ENCODE data around the gene APOA1.
"Not testable (repeated sequence)": the region's sequence is repeated elsewhere in the genome, so short reads cannot be mapped to it uniquely, and the experiment has no call there.

APOA1 gene

DNA sequence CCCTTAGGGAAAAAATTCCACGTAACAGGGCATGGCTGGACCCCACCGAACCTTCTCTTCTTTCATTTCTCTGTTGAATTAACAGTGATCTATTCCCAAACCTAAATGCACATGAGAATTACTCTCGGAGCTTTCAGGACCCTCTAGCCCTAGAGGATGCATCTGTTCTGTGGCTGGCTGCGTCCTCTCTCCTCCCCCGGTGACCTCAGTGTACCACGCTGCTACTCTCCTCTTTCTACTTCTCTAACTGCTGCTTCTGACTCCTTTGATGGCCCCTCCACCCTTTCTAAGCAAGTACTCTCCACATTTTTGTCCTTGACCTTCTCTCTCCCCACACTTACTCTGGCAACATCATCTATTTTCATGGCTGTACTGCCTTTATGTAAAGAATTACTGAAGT is 12.1 kb upstream of the APOA1 start:
- Mint-ChIP-seq H3K27ac (no peak overlapping the region), H3K36me3 (ENCODE audit: low read depth) (peaks cover 22% of the 10 kb centered on the region), H3K4me3 (no peak overlapping the region), H3K4me1 (peaks cover 47% of the 10 kb centered on the region), H3K27me3 (no peaks in the 10 kb centered on the region), H3K9me3 (no peaks in the 10 kb centered on the region)
- no peak for DNase-seq
- ATAC-seq: no peak

DNA sequence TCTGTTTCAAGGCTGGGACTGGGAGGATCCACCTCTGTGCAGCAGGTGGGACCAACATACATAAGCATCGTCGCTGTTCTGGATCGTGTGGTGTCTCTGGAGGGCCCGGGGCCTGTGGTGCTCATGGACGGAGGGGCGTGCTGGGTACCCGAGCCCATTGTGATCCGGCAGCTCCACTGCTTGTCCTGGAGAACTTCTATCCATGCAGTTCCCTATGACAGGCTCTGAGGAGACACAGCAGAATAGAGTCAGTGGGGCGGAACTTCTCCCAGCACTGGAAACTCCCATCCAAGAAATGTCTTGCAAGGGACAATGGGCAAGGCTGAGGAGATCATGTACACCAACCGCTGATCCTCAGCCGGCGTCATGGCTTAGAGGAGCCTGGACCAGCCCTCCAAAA is 11.6 kb upstream of the APOA1 start:
- peaks cover 42% of the 10 kb centered on the region for H3K4me1 Mint-ChIP-seq
- no peaks in the 10 kb centered on the region for H3K9me3 Mint-ChIP-seq
- peaks cover 22% of the 10 kb centered on the region for H3K36me3 Mint-ChIP-seq (ENCODE audit: low read depth)
- H3K27me3 Mint-ChIP-seq: no peaks in the 10 kb centered on the region
- ATAC-seq: no peak
- no peak for DNase-seq
- no peak overlapping the region for H3K4me3 Mint-ChIP-seq
- no peak overlapping the region for H3K27ac Mint-ChIP-seq

DNA sequence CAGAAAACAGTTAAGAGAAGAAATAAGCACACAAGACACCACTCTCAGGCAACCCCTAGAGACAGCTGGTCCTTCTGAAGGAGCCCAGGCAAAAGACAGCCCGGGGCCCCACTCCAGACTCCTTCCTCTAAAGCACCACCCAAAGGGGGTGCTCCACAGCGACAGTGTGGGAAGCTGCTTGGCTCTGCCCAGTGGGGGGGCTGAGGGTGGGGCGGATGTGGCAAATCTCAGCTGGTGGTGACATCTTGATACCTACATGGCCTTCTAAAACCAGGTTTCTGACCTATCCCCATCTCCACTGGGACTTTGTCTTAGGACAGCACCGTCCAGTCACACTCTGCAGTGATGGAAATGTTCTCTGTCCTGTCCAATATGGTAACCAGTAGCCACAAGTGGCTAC is 10.2 kb upstream of the APOA1 start:
- no peak overlapping the region for H3K27ac Mint-ChIP-seq
- no peak overlapping the region for H3K4me3 Mint-ChIP-seq
- H3K27me3 Mint-ChIP-seq: no peaks in the 10 kb centered on the region
- peaks cover 24% of the 10 kb centered on the region for H3K36me3 Mint-ChIP-seq (ENCODE audit: low read depth)
- peaks cover 28% of the 10 kb centered on the region for H3K4me1 Mint-ChIP-seq
- no peak for DNase-seq
- no peak for ATAC-seq
- no peaks in the 10 kb centered on the region for H3K9me3 Mint-ChIP-seq

DNA sequence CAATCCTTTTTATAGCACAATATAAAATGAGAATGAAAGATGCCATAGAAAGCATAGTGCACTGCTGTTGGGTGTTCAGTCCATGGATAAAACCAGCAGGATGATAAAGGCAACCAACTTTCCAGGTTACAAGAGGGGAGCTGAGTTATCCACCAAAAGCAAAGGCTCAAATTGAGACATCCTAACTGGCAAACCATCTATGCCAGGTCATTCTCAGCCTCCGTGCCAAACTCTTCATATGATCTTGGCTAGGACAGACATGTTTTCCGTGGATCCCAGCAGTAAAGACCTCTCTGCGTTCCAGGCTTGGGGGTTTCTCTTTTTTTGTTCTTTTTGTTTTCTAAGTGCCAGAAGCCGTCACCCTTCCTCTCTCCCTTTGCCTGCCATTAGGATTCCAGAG is 7.3 kb upstream of the APOA1 start:
- peaks cover 22% of the 10 kb centered on the region for H3K36me3 Mint-ChIP-seq (ENCODE audit: low read depth)
- no peaks in the 10 kb centered on the region for H3K27me3 Mint-ChIP-seq
- H3K27ac Mint-ChIP-seq: no peak overlapping the region

DNA sequence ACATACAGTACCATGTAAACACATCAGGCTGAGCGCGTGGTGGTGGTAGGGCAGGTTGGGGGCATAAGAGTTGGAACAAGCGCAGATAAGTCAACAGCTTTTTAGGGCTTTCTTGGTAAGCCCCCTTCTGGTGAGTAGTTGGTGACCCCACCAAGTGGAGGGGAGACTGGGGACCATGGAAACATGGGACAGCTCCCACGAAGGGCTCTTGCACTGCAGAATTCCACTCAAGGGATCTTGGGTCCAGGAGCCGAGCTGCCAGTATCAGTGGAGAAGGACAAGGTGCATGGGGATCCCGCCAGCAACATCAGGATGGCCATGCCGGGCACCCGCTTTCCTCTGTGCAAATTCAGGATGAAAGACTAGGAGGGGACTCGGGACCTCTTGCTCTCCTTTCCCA is 6.2 kb upstream of the APOA1 start:
- Mint-ChIP-seq H3K36me3 (ENCODE audit: low read depth) (peaks cover 16% of the 10 kb centered on the region), H3K9me3 (no peaks in the 10 kb centered on the region), H3K27me3 (no peaks in the 10 kb centered on the region), H3K4me1 (no peaks in the 10 kb centered on the region), H3K27ac (no peak overlapping the region), H3K4me3 (no peak overlapping the region)
- no peak for ATAC-seq
- no peak for DNase-seq

More for the DNA sequence above, 7.3 kb upstream of the APOA1 start:
- Mint-ChIP-seq H3K4me1 (peaks cover 3% of the 10 kb centered on the region), H3K4me3 (no peak overlapping the region), H3K9me3 (no peaks in the 10 kb centered on the region)
- no peak for ATAC-seq
- DNase-seq: no peak

DNA sequence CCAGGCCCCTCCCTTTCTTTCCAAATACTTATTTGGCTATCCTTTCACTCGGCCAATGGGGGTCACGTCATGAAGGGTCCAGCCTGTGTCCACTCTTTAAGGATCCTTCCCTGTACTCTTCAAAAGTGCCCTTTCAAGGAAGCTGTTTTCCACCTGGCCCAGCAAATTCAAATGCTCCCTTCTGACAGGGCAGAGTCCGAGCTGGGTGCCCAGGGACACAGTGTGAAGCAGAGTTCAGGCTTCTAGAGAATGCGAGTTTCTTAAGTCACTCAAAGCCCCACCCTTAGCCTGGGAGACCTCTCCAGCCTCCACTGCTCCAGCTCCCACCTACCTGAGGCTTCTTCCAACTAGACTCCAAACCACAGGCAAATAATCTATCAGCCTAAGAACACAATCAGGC is 5.5 kb upstream of the APOA1 start:
- ATAC-seq (no peak), DNase-seq (no peak)
- H3K27ac Mint-ChIP-seq: no peak overlapping the region
- H3K9me3 Mint-ChIP-seq: no peaks in the 10 kb centered on the region
- H3K4me3 Mint-ChIP-seq: no peak overlapping the region
- no peaks in the 10 kb centered on the region for H3K27me3 Mint-ChIP-seq
- H3K36me3 Mint-ChIP-seq (ENCODE audit: low read depth): peaks cover 16% of the 10 kb centered on the region
- H3K4me1 Mint-ChIP-seq: no peaks in the 10 kb centered on the region

DNA sequence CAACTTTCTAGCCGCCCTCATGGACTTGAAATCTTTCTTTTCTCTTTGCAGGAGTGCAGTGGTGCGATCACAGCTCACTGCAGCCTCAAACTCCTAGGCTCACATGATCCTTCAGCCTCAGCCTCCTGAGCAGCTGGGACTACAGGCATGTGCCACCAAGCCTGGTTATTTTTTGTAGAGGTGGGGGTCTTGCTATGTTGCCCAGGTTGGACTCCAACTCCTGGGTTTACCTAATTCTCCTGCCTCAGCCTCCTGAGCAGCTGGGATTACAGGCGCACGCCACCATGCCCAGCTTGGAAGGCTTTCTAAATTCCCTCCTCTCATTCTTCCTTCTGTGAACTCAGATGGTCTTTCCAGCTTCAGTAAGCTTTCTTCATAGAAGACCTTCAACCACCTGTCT is 4.7 kb upstream of the APOA1 start:
- Mint-ChIP-seq H3K27ac (no peak overlapping the region), H3K4me1 (no peaks in the 10 kb centered on the region), H3K27me3 (no peaks in the 10 kb centered on the region), H3K36me3 (ENCODE audit: low read depth) (peaks cover 13% of the 10 kb centered on the region), H3K9me3 (no peaks in the 10 kb centered on the region), H3K4me3 (no peak overlapping the region)
- DNase-seq: no peak
- no peak for ATAC-seq

DNA sequence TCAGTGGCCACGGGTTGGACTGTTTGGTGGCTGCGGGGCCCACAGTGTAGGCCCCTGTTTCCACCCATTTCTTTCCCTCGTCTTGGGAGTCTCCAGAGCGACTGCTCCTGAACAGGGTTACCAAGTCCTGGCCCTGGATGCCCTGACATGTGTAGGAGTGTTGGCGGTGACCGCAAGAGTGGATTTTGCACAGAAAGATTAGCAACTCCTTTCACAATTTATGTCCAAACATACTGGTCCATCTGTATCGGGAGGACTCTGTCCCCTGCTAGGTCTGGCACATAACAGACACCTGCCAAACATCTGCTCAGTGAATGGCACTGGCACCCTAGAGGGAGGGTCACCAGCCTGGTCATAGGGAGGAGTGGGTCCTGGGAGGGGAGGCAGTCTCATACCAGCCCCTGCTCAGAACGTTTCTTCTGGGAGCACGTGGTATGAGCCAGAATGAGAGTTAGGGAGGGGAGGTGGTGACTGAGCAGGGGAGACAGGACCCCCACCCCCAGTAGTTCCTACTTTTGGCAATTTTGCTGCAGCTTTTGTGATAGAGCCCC is 3.4 kb upstream of the APOA1 start:
- Mint-ChIP-seq H3K4me3 (no peak overlapping the region), H3K27me3 (no peaks in the 10 kb centered on the region), H3K9me3 (no peaks in the 10 kb centered on the region), H3K27ac (no peak overlapping the region), H3K4me1 (peaks cover 5% of the 10 kb centered on the region), H3K36me3 (ENCODE audit: low read depth) (peaks cover 8% of the 10 kb centered on the region)
- ATAC-seq (no peak), DNase-seq (no peak)

DNA sequence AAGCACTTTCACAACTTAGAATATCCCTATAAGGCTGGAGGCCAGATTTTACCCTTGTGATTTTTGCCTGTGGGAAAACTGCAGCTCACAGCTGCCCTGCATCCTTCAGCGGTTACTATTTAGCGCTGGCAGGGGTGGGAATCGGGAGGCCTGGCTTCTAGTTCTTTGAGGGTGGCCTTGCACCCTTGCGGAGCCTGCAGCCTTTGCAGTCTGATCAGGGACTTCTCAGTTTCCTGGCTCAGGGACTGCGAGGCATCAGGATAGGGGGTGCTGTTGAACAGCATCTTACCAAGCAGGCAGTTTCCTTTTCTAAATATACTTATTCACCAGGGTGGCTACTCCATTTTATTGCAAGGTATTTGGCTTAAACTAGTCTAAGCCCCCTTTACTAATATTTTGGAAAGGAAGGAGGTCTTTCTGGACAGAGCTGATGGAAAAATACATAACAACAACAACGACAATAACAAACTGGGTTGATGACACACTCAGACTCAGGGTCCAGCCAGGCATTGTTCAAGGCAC is 2.9 kb upstream of the APOA1 start:
- Mint-ChIP-seq H3K4me3 (no peak overlapping the region), H3K27ac (no peak overlapping the region), H3K27me3 (no peaks in the 10 kb centered on the region), H3K4me1 (peaks cover 9% of the 10 kb centered on the region), H3K9me3 (no peaks in the 10 kb centered on the region), H3K36me3 (ENCODE audit: low read depth) (peaks cover 5% of the 10 kb centered on the region)
- no peak for ATAC-seq
- DNase-seq: no peak

DNA sequence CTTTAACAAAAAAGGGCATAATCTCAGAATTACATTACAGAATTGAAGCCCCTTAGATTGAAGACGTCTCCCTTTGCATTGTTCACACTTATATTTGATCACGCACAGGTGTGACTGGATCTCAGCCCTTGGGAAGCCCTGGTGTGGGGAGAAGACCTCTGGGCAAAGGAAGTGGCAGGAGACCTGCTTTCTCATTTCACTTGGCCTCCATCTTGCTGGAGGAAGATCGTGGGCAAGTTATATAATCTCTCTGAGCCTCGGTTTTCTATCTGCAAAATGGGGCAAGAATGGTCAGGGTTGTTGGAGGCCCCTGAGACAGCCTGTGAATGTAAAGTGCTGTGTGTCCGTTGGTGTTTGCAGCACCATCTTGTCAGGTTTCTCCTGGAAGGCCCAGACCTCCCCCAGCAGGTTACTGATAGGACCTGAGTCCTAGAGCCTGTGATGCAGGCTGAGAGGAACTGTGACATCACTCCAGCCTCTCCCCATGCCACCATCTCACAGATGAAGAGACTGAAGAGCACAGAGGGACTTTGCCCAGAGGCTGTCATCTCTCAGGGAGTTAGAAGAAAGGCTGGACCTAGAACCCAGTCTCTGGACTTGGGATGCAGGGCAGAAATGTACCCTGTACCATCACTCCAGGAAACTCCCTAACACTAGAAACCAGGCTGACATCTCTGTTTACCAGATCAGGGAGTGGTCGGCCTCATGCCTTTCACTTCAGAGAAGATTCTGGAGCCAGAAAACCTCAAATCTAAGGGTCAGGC is 1.1 kb upstream of the APOA1 start:
- Mint-ChIP-seq H3K9me3 (no peaks in the 10 kb centered on the region), H3K27ac (no peak overlapping the region), H3K36me3 (ENCODE audit: low read depth) (peaks cover 1% of the 10 kb centered on the region), H3K4me3 (no peak overlapping the region), H3K4me1 (peaks cover 13% of the 10 kb centered on the region), H3K27me3 (peaks cover 5% of the 10 kb centered on the region)
- ATAC-seq: no peak
- DNase-seq: no peak

DNA sequence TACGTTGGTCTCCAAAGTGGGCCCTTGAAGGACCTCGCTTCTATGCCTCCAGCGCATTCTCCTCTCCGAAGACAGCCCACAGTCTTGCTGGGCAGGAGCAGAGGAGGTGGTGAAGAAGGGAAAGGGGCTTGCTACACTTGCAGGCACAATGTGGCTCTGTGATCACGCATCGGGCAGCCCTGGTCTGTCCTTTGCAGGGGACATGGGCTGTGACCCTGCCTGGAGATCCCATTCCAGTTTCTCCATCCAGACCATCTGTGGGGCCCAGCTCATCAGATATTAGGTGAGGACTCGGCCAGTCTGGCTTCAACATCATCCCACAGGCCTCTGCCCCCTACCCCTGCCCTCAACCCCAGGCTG is 810 bp downstream of the APOA1 start:
- Mint-ChIP-seq H3K27ac (no peak overlapping the region), H3K4me3 (no peak overlapping the region), H3K27me3 (peaks cover 5% of the 10 kb centered on the region), H3K4me1 (peaks cover 13% of the 10 kb centered on the region), H3K36me3 (ENCODE audit: low read depth) (no peaks in the 10 kb centered on the region), H3K9me3 (no peaks in the 10 kb centered on the region)
- DNase-seq: no peak
- ATAC-seq: no peak

DNA sequence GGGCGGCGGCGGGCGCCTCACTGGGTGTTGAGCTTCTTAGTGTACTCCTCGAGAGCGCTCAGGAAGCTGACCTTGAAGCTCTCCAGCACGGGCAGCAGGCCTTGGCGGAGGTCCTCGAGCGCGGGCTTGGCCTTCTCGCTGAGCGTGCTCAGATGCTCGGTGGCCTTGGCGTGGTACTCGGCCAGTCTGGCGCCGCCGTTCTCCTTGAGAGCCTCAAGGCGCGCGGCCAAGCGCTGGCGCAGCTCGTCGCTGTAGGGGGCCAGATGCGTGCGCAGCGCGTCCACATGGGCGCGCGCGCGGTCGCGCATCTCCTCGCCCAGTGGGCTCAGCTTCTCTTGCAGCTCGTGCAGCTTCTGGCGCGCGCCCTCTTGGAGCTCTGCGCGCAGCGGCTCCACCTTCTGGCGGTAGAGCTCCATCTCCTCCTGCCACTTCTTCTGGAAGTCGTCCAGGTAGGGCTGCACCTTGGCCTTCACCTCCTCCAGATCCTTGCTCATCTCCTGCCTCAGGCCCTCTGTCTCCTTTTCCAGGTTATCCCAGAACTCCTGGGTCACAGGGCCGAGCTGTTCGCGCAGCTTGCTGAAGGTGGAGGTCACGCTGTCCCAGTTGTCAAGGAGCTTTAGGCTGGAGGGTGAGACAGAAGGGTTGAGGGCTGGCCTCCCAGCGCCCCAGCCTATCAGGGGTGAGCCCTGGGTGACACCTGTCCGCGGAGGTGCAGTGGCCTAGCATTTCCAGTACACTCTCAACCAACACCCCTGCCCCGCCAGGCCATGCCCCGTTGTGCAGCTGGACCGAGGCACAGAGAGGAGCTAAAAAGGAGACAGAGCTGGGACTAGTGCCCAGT is 1.4 kb downstream of the APOA1 start:
- H3K36me3 Mint-ChIP-seq (ENCODE audit: low read depth): no peaks in the 10 kb centered on the region

DNA sequence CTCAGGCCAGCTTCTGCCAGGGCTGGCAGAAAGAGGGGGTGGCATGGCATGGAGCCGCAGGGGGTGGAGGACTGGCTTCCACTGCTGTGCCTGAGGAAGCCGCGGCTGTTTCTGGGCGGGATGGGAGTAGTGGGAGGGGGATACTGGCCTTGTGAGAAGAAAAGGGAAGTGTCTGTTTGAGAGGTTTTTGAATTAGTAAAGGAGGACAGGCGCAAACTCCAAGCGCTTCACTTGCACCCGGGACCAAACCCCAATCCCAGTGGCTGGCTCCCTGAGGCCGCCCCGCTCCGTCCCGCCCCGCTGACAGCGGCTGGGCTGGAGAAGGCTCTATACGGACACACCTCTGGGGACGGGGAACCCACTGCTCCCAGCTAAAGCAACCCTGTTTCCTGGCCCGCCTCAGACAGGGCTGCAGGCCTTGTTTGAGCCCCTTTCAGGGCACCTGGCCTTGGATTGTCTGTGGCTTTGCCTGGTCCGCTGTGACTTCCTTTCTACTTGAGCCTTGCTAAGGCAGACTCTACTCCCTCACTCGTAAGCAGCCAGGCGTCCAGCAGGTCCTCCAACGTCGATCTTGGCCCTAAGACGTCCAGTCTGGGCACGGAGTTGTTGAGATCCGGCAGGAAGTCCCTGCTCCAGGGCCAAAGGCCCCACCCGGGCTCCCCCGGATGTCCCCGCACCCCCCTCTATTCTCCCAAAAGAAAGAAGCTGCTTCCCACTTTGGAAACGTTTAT is 2.2 kb downstream of the APOA1 start:
- ATAC-seq (no peak), DNase-seq (no peak)
- Mint-ChIP-seq H3K36me3 (ENCODE audit: low read depth) (no peaks in the 10 kb centered on the region), H3K4me1 (peaks cover 13% of the 10 kb centered on the region), H3K4me3 (peak overlapping the region; percentile 63), H3K9me3 (no peaks in the 10 kb centered on the region), H3K27ac (no peak overlapping the region), H3K27me3 (peaks cover 5% of the 10 kb centered on the region)

More for the DNA sequence above, 1.4 kb downstream of the APOA1 start:
- peaks cover 5% of the 10 kb centered on the region for H3K27me3 Mint-ChIP-seq
- peak; percentile 91 for ATAC-seq
- peak overlapping the region; percentile 63 for H3K4me3 Mint-ChIP-seq
- no peaks in the 10 kb centered on the region for H3K9me3 Mint-ChIP-seq
- no peak overlapping the region for H3K27ac Mint-ChIP-seq
- H3K4me1 Mint-ChIP-seq: peaks cover 13% of the 10 kb centered on the region
- DNase-seq: peak; percentile 81

DNA sequence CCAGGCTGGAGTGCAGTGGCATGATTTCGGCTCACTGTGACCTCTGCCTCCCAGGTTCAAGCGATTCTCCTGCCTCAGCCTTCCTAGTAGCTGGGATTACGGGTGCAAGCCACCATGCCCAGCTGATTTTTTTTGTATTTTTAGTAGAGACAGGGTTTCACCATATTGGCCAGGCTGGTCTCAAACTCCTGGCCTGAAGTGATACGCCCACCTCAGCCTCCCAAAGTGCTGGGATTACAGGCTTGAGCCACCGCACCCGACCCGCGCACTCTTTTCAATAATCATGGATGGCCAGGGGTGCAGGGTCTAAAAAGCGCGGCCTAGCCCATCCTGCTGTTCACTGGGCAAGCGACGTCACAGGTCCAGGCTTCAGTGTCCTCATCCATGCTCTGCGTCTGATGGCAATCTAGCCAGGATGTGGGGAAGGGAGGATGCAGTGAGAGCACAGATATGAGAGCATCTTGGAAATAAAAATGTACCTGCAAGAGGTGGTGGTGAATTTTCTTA is 2.8 kb downstream of the APOA1 start:
- peaks cover 13% of the 10 kb centered on the region for H3K4me1 Mint-ChIP-seq
- H3K4me3 Mint-ChIP-seq: peak overlapping the region; percentile 34
- not testable (repeated sequence) for DNase-seq; H3K9me3 Mint-ChIP-seq; ATAC-seq; H3K36me3 Mint-ChIP-seq (ENCODE audit: low read depth); H3K27ac Mint-ChIP-seq; H3K27me3 Mint-ChIP-seq
